ENCODE data around the gene RIT2.

Gene RIT2

GRCh38 chr18:42976869-42977590 lies 138.5 kb downstream of the RIT2 start:
- no peak overlapping the region for H3K27ac ChIP-seq (ENCODE audit: low read length, poor library complexity, severe bottlenecking)
- no peak overlapping the region for H2BK15ac ChIP-seq (ENCODE audit: low read depth, poor library complexity, severe bottlenecking)
- H3K27me3 ChIP-seq (ENCODE audit: control insufficient read depth in 1 of 2, insufficient read depth in 1 of 2, low read length in 2 of 2) = no peaks in the 10 kb centered on the region
- no peaks in the 10 kb centered on the region for H3K79me1 ChIP-seq (replicated peaks; ENCODE audit: low read length, poor library complexity, severe bottlenecking)
- H2AFZ ChIP-seq (ENCODE audit: low read depth, low read length) = no peak overlapping the region
- no peak overlapping the region for H3K9ac ChIP-seq (ENCODE audit: low read length)
- no peak overlapping the region for H2BK120ac ChIP-seq (ENCODE audit: low read depth, low read length)
- H3K9me3 ChIP-seq (ENCODE audit: control insufficient read depth, low read length) = no peaks in the 10 kb centered on the region
- H3K4me1 ChIP-seq (ENCODE audit: control insufficient read depth, insufficient read depth, low read depth, low read length) = no peaks in the 10 kb centered on the region
- H2AK5ac ChIP-seq (ENCODE audit: low read length, severe bottlenecking) = no peak overlapping the region
- H3K36me3 ChIP-seq (ENCODE audit: control insufficient read depth in 1 of 2, insufficient read depth in 2 of 2, low read depth in 1 of 2, low read length in 2 of 2) = no peaks in the 10 kb centered on the region
- 11% methylated on average over 1 of the region's 3 CpGs for WGBS
- no peak overlapping the region for H3K14ac ChIP-seq (ENCODE audit: low read length in 2 of 2)
- no peak overlapping the region for H4K91ac ChIP-seq (ENCODE audit: low read length)
- H2BK12ac ChIP-seq (ENCODE audit: low read length in 2 of 2) = no peak overlapping the region
- no peak overlapping the region for H3K4ac ChIP-seq (ENCODE audit: low read depth in 1 of 2, low read length in 2 of 2)
- no peak overlapping the region for H3K4me3 ChIP-seq (ENCODE audit: insufficient read depth in 1 of 2, low read depth in 1 of 2, low read length in 2 of 2)
- H2BK5ac ChIP-seq (ENCODE audit: low read depth, low read length, poor library complexity, severe bottlenecking) = no peak overlapping the region
- H3K4me2 ChIP-seq (ENCODE audit: low read length, poor library complexity, severe bottlenecking) = no peak overlapping the region
- no peak overlapping the region for H3K23ac ChIP-seq (ENCODE audit: low read length in 2 of 2)
- no peak overlapping the region for H4K8ac ChIP-seq (ENCODE audit: low read length)
- no peak for DNase-seq
- H3K18ac ChIP-seq (ENCODE audit: low read depth in 1 of 2, low read length in 2 of 2) = no peak overlapping the region

- Histone ChIP-seq H3K4me2 (ENCODE audit: low read length, poor library complexity, severe bottlenecking) (no peak overlapping the region), H2AFZ (ENCODE audit: low read depth, low read length) (no peak overlapping the region), H4K8ac (ENCODE audit: low read length) (no peak overlapping the region), H3K27me3 (ENCODE audit: control insufficient read depth in 1 of 2, insufficient read depth in 1 of 2, low read length in 2 of 2) (no peaks in the 10 kb centered on the region), H2BK12ac (ENCODE audit: low read length in 2 of 2) (no peak overlapping the region), H3K4ac (ENCODE audit: low read depth in 1 of 2, low read length in 2 of 2) (no peak overlapping the region), H3K36me3 (ENCODE audit: control insufficient read depth in 1 of 2, insufficient read depth in 2 of 2, low read depth in 1 of 2, low read length in 2 of 2) (no peaks in the 10 kb centered on the region), H3K23ac (ENCODE audit: low read length in 2 of 2) (no peak overlapping the region), H4K91ac (ENCODE audit: low read length) (no peak overlapping the region), H2BK120ac (ENCODE audit: low read depth, low read length) (no peak overlapping the region), H3K18ac (ENCODE audit: low read depth in 1 of 2, low read length in 2 of 2) (no peak overlapping the region), H3K27ac (ENCODE audit: low read length, poor library complexity, severe bottlenecking) (no peak overlapping the region), H3K4me3 (ENCODE audit: insufficient read depth in 1 of 2, low read depth in 1 of 2, low read length in 2 of 2) (no peak overlapping the region), H3K9ac (ENCODE audit: low read length) (no peak overlapping the region), H3K79me1 (replicated peaks; ENCODE audit: low read length, poor library complexity, severe bottlenecking) (no peaks in the 10 kb centered on the region), H2AK5ac (ENCODE audit: low read length, severe bottlenecking) (no peak overlapping the region), H2BK15ac (ENCODE audit: low read depth, poor library complexity, severe bottlenecking) (no peak overlapping the region), H2BK5ac (ENCODE audit: low read depth, low read length, poor library complexity, severe bottlenecking) (no peak overlapping the region), H3K9me3 (ENCODE audit: control insufficient read depth, low read length) (no peaks in the 10 kb centered on the region), H3K4me1 (ENCODE audit: control insufficient read depth, insufficient read depth, low read depth, low read length) (no peaks in the 10 kb centered on the region), H3K14ac (ENCODE audit: low read length in 2 of 2) (no peak overlapping the region)
- WGBS = no CpG with 5 or more reads among the region's 2 CpGs
- DNase-seq = no peak
These were observed 146.1 kb downstream of the RIT2 start for GRCh38 chr18:42969366-42969765.

GRCh38 chr18:42961298-42961697 lies 154.2 kb downstream of the RIT2 start:
- H3K23ac ChIP-seq (ENCODE audit: low read length in 2 of 2) = no peak overlapping the region
- no peak overlapping the region for H3K27ac ChIP-seq (ENCODE audit: low read length, poor library complexity, severe bottlenecking)
- H3K27me3 ChIP-seq (ENCODE audit: control insufficient read depth in 1 of 2, insufficient read depth in 1 of 2, low read length in 2 of 2) = no peaks in the 10 kb centered on the region
- H3K9ac ChIP-seq (ENCODE audit: low read length) = no peak overlapping the region
- no peaks in the 10 kb centered on the region for H3K9me3 ChIP-seq (ENCODE audit: control insufficient read depth, low read length)
- no peak overlapping the region for H3K18ac ChIP-seq (ENCODE audit: low read depth in 1 of 2, low read length in 2 of 2)
- no peak overlapping the region for H3K4ac ChIP-seq (ENCODE audit: low read depth in 1 of 2, low read length in 2 of 2)
- no peaks in the 10 kb centered on the region for H3K79me1 ChIP-seq (replicated peaks; ENCODE audit: low read length, poor library complexity, severe bottlenecking)
- H3K4me1 ChIP-seq (ENCODE audit: control insufficient read depth, insufficient read depth, low read depth, low read length) = no peaks in the 10 kb centered on the region
- H3K36me3 ChIP-seq (ENCODE audit: control insufficient read depth in 1 of 2, insufficient read depth in 2 of 2, low read depth in 1 of 2, low read length in 2 of 2) = no peaks in the 10 kb centered on the region
- no peak overlapping the region for H2AFZ ChIP-seq (ENCODE audit: low read depth, low read length)
- H3K14ac ChIP-seq (ENCODE audit: low read length in 2 of 2) = no peak overlapping the region
- no peak overlapping the region for H2BK120ac ChIP-seq (ENCODE audit: low read depth, low read length)
- no peak overlapping the region for H2BK5ac ChIP-seq (ENCODE audit: low read depth, low read length, poor library complexity, severe bottlenecking)
- no peak overlapping the region for H2BK15ac ChIP-seq (ENCODE audit: low read depth, poor library complexity, severe bottlenecking)
- DNase-seq = no peak
- no peak overlapping the region for H3K4me3 ChIP-seq (ENCODE audit: insufficient read depth in 1 of 2, low read depth in 1 of 2, low read length in 2 of 2)
- no peak overlapping the region for H3K4me2 ChIP-seq (ENCODE audit: low read length, poor library complexity, severe bottlenecking)
- no peak overlapping the region for H4K8ac ChIP-seq (ENCODE audit: low read length)
- no peak overlapping the region for H2AK5ac ChIP-seq (ENCODE audit: low read length, severe bottlenecking)
- 97% methylated on average over 2 of the region's 3 CpGs for WGBS
- H2BK12ac ChIP-seq (ENCODE audit: low read length in 2 of 2) = no peak overlapping the region
- H4K91ac ChIP-seq (ENCODE audit: low read length) = no peak overlapping the region

GRCh38 chr18:42959528-42959927 lies 156.0 kb downstream of the RIT2 start:
- 81% methylated on average over 2 of the region's 2 CpGs for WGBS
- Histone ChIP-seq H3K4me1 (ENCODE audit: control insufficient read depth, insufficient read depth, low read depth, low read length) (no peaks in the 10 kb centered on the region), H3K4me2 (ENCODE audit: low read length, poor library complexity, severe bottlenecking) (no peak overlapping the region), H3K79me1 (replicated peaks; ENCODE audit: low read length, poor library complexity, severe bottlenecking) (no peaks in the 10 kb centered on the region), H3K9me3 (ENCODE audit: control insufficient read depth, low read length) (no peaks in the 10 kb centered on the region), H2BK5ac (ENCODE audit: low read depth, low read length, poor library complexity, severe bottlenecking) (no peak overlapping the region), H3K18ac (ENCODE audit: low read depth in 1 of 2, low read length in 2 of 2) (no peak overlapping the region), H3K4me3 (ENCODE audit: insufficient read depth in 1 of 2, low read depth in 1 of 2, low read length in 2 of 2) (no peak overlapping the region), H2BK120ac (ENCODE audit: low read depth, low read length) (no peak overlapping the region), H3K36me3 (ENCODE audit: control insufficient read depth in 1 of 2, insufficient read depth in 2 of 2, low read depth in 1 of 2, low read length in 2 of 2) (no peaks in the 10 kb centered on the region), H4K91ac (ENCODE audit: low read length) (no peak overlapping the region), H3K27ac (ENCODE audit: low read length, poor library complexity, severe bottlenecking) (no peak overlapping the region), H3K27me3 (ENCODE audit: control insufficient read depth in 1 of 2, insufficient read depth in 1 of 2, low read length in 2 of 2) (no peaks in the 10 kb centered on the region), H2AK5ac (ENCODE audit: low read length, severe bottlenecking) (no peak overlapping the region), H3K14ac (ENCODE audit: low read length in 2 of 2) (no peak overlapping the region), H4K8ac (ENCODE audit: low read length) (no peak overlapping the region), H2BK12ac (ENCODE audit: low read length in 2 of 2) (no peak overlapping the region), H3K4ac (ENCODE audit: low read depth in 1 of 2, low read length in 2 of 2) (no peak overlapping the region), H2BK15ac (ENCODE audit: low read depth, poor library complexity, severe bottlenecking) (no peak overlapping the region), H3K9ac (ENCODE audit: low read length) (no peak overlapping the region), H2AFZ (ENCODE audit: low read depth, low read length) (no peak overlapping the region), H3K23ac (ENCODE audit: low read length in 2 of 2) (no peak overlapping the region)
- DNase-seq = no peak
